ENCODE measurements around the gene MYOZ2.

The MYOZ2 gene

GRCh38 chr4:119229908-119230687 is 94.5 kb downstream of the MYOZ2 start:
- no peak overlapping the region for H3K4me3 ChIP-seq (ENCODE audit: low read depth, low read length)
- no peak for DNase-seq (ENCODE audit: low read depth)

- DNase-seq (ENCODE audit: low read depth), result no peak
- no peak overlapping the region for H3K4me3 ChIP-seq (ENCODE audit: low read depth, low read length)
Measured at GRCh38 chr4:119231491-119231890, 95.9 kb downstream of the MYOZ2 start.

- no peak overlapping the region for H3K4me3 ChIP-seq (ENCODE audit: low read depth, low read length)
- no peak for DNase-seq (ENCODE audit: low read depth)
Measured at GRCh38 chr4:119232286-119232685, 96.7 kb downstream of the MYOZ2 start.

GRCh38 chr4:119233191-119233590 is 97.6 kb downstream of the MYOZ2 start:
- no peak for DNase-seq (ENCODE audit: low read depth)
- H3K4me3 ChIP-seq (ENCODE audit: low read depth, low read length), result no peak overlapping the region

- no peak overlapping the region for H3K4me3 ChIP-seq (ENCODE audit: low read depth, low read length)
- DNase-seq (ENCODE audit: low read depth), result no peak
Measured at GRCh38 chr4:119233750-119234149, 98.1 kb downstream of the MYOZ2 start.

- no peak for DNase-seq (ENCODE audit: low read depth)
- H3K4me3 ChIP-seq (ENCODE audit: low read depth, low read length), result no peak overlapping the region
Measured at GRCh38 chr4:119237201-119237600, 101.6 kb downstream of the MYOZ2 start.

Measured in skeletal muscle cell (primary cell).